Measurements from ENCODE around the gene OTOF.

Gene OTOF

GRCh38 chr2:26461601-26462023, 16.3 kb downstream of the OTOF start:
- Histone ChIP-seq H3K79me1 (ENCODE audit: low read length) (no peaks in the 10 kb centered on the region), H2BK15ac (replicated peaks; ENCODE audit: low read depth) (no peak overlapping the region), H2BK120ac (ENCODE audit: low read depth, low read length) (no peak overlapping the region), H3K4me1 (ENCODE audit: control insufficient read depth, low read depth, low read length) (peaks cover 2% of the 10 kb centered on the region), H3K79me2 (ENCODE audit: control insufficient read depth, insufficient read depth, low read length) (no peaks in the 10 kb centered on the region), H3K4me2 (ENCODE audit: low read length) (no peak overlapping the region), H3K18ac (ENCODE audit: low read length) (no peak overlapping the region), H2AK5ac (ENCODE audit: low read length) (no peak overlapping the region), H3K56ac (ENCODE audit: low read length) (no peak overlapping the region), H3K9ac (ENCODE audit: low read length) (no peak overlapping the region), H3K36me3 (ENCODE audit: control insufficient read depth, insufficient read depth, low read length) (no peaks in the 10 kb centered on the region), H3K4ac (ENCODE audit: low read depth, low read length) (no peak overlapping the region), H3K27ac (ENCODE audit: low read depth, low read length) (no peak overlapping the region), H2BK5ac (ENCODE audit: low read length) (no peak overlapping the region), H3K27me3 (ENCODE audit: insufficient read depth, low read length, poor library complexity) (no peaks in the 10 kb centered on the region), H3K23ac (ENCODE audit: low read length) (no peak overlapping the region), H3K4me3 (ENCODE audit: low read length) (no peak overlapping the region), H4K5ac (ENCODE audit: low read length) (no peak overlapping the region), H4K8ac (ENCODE audit: low read depth, low read length) (no peak overlapping the region)
- DNase-seq, result no peak
- WGBS (ENCODE audit: extremely low coverage, insufficient coverage, low lambda C conversion rate), result no CpG with 5 or more reads among the region's 19 CpGs

GRCh38 chr2:26460613-26461031, 17.3 kb downstream of the OTOF start:
- WGBS (ENCODE audit: extremely low coverage, insufficient coverage, low lambda C conversion rate), result no CpG with 5 or more reads among the region's 19 CpGs

GRCh38 chr2:26459991-26460612, 17.8 kb downstream of the OTOF start:
- Histone ChIP-seq H3K4me3 (ENCODE audit: low read length) (no peak overlapping the region), H3K36me3 (ENCODE audit: control insufficient read depth, insufficient read depth, low read length) (no peaks in the 10 kb centered on the region), H3K79me1 (ENCODE audit: low read length) (no peaks in the 10 kb centered on the region), H2BK120ac (ENCODE audit: low read depth, low read length) (no peak overlapping the region), H3K4me2 (ENCODE audit: low read length) (no peak overlapping the region), H4K5ac (ENCODE audit: low read length) (no peak overlapping the region), H3K79me2 (ENCODE audit: control insufficient read depth, insufficient read depth, low read length) (no peaks in the 10 kb centered on the region), H3K4ac (ENCODE audit: low read depth, low read length) (no peak overlapping the region), H3K56ac (ENCODE audit: low read length) (no peak overlapping the region), H3K27ac (ENCODE audit: low read depth, low read length) (no peak overlapping the region), H3K23ac (ENCODE audit: low read length) (no peak overlapping the region), H2BK15ac (replicated peaks; ENCODE audit: low read depth) (no peak overlapping the region), H3K18ac (ENCODE audit: low read length) (no peak overlapping the region), H3K4me1 (ENCODE audit: control insufficient read depth, low read depth, low read length) (peaks cover 2% of the 10 kb centered on the region), H4K8ac (ENCODE audit: low read depth, low read length) (no peak overlapping the region), H3K9ac (ENCODE audit: low read length) (no peak overlapping the region), H2BK5ac (ENCODE audit: low read length) (no peak overlapping the region), H3K27me3 (ENCODE audit: insufficient read depth, low read length, poor library complexity) (no peaks in the 10 kb centered on the region), H2AK5ac (ENCODE audit: low read length) (no peak overlapping the region)
- WGBS (ENCODE audit: extremely low coverage, insufficient coverage, low lambda C conversion rate), result no CpG with 5 or more reads among the region's 15 CpGs
- peak; percentile 51 for DNase-seq

More at GRCh38 chr2:26460613-26461031, 17.3 kb downstream of the OTOF start:
- Histone ChIP-seq H3K36me3 (ENCODE audit: control insufficient read depth, insufficient read depth, low read length) (no peaks in the 10 kb centered on the region), H3K79me1 (ENCODE audit: low read length) (no peaks in the 10 kb centered on the region), H3K4ac (ENCODE audit: low read depth, low read length) (no peak overlapping the region), H2BK5ac (ENCODE audit: low read length) (no peak overlapping the region), H4K8ac (ENCODE audit: low read depth, low read length) (no peak overlapping the region), H3K4me2 (ENCODE audit: low read length) (no peak overlapping the region), H3K4me3 (ENCODE audit: low read length) (no peak overlapping the region), H2BK120ac (ENCODE audit: low read depth, low read length) (no peak overlapping the region), H3K56ac (ENCODE audit: low read length) (no peak overlapping the region), H3K18ac (ENCODE audit: low read length) (no peak overlapping the region), H3K4me1 (ENCODE audit: control insufficient read depth, low read depth, low read length) (peaks cover 2% of the 10 kb centered on the region), H3K27ac (ENCODE audit: low read depth, low read length) (no peak overlapping the region), H3K9ac (ENCODE audit: low read length) (no peak overlapping the region), H2BK15ac (replicated peaks; ENCODE audit: low read depth) (no peak overlapping the region), H2AK5ac (ENCODE audit: low read length) (no peak overlapping the region), H3K79me2 (ENCODE audit: control insufficient read depth, insufficient read depth, low read length) (no peaks in the 10 kb centered on the region), H3K23ac (ENCODE audit: low read length) (no peak overlapping the region), H3K27me3 (ENCODE audit: insufficient read depth, low read length, poor library complexity) (no peaks in the 10 kb centered on the region), H4K5ac (ENCODE audit: low read length) (no peak overlapping the region)
- DNase-seq, result no peak

- H3K4me3 ChIP-seq (ENCODE audit: low read length), result no peak overlapping the region
- H2BK15ac ChIP-seq (replicated peaks; ENCODE audit: low read depth), result no peak overlapping the region
- H4K5ac ChIP-seq (ENCODE audit: low read length), result no peak overlapping the region
- no peaks in the 10 kb centered on the region for H3K36me3 ChIP-seq (ENCODE audit: control insufficient read depth, insufficient read depth, low read length)
- no peaks in the 10 kb centered on the region for H3K79me2 ChIP-seq (ENCODE audit: control insufficient read depth, insufficient read depth, low read length)
- no peak overlapping the region for H3K4ac ChIP-seq (ENCODE audit: low read depth, low read length)
- no peak for DNase-seq
- H3K18ac ChIP-seq (ENCODE audit: low read length), result no peak overlapping the region
- no peak overlapping the region for H2BK120ac ChIP-seq (ENCODE audit: low read depth, low read length)
- H2AK5ac ChIP-seq (ENCODE audit: low read length), result no peak overlapping the region
- no peak overlapping the region for H3K23ac ChIP-seq (ENCODE audit: low read length)
- no peak overlapping the region for H2BK5ac ChIP-seq (ENCODE audit: low read length)
- H3K56ac ChIP-seq (ENCODE audit: low read length), result no peak overlapping the region
- H3K79me1 ChIP-seq (ENCODE audit: low read length), result no peaks in the 10 kb centered on the region
- no peak overlapping the region for H3K27ac ChIP-seq (ENCODE audit: low read depth, low read length)
- no peak overlapping the region for H3K4me2 ChIP-seq (ENCODE audit: low read length)
- H4K8ac ChIP-seq (ENCODE audit: low read depth, low read length), result no peak overlapping the region
- no peak overlapping the region for H3K9ac ChIP-seq (ENCODE audit: low read length)
- no CpG with 5 or more reads among the region's 14 CpGs for WGBS (ENCODE audit: extremely low coverage, insufficient coverage, low lambda C conversion rate)
- H3K27me3 ChIP-seq (ENCODE audit: insufficient read depth, low read length, poor library complexity), result no peaks in the 10 kb centered on the region
- peaks cover 2% of the 10 kb centered on the region for H3K4me1 ChIP-seq (ENCODE audit: control insufficient read depth, low read depth, low read length)
Observed at GRCh38 chr2:26458365-26459042, 19.4 kb downstream of the OTOF start.

- no peaks in the 10 kb centered on the region for H3K27me3 ChIP-seq (ENCODE audit: insufficient read depth, low read length, poor library complexity)
- no peak overlapping the region for H4K8ac ChIP-seq (ENCODE audit: low read depth, low read length)
- no peak for DNase-seq
- no peak overlapping the region for H2AK5ac ChIP-seq (ENCODE audit: low read length)
- no peak overlapping the region for H3K4me3 ChIP-seq (ENCODE audit: low read length)
- no CpG with 5 or more reads among the region's 19 CpGs for WGBS (ENCODE audit: extremely low coverage, insufficient coverage, low lambda C conversion rate)
- H3K4me1 ChIP-seq (ENCODE audit: control insufficient read depth, low read depth, low read length), result no peaks in the 10 kb centered on the region
- no peak overlapping the region for H2BK5ac ChIP-seq (ENCODE audit: low read length)
- H3K4me2 ChIP-seq (ENCODE audit: low read length), result no peak overlapping the region
- H3K27ac ChIP-seq (ENCODE audit: low read depth, low read length), result no peak overlapping the region
- no peak overlapping the region for H4K5ac ChIP-seq (ENCODE audit: low read length)
- H2BK15ac ChIP-seq (replicated peaks; ENCODE audit: low read depth), result no peak overlapping the region
- H3K4ac ChIP-seq (ENCODE audit: low read depth, low read length), result no peak overlapping the region
- no peak overlapping the region for H3K23ac ChIP-seq (ENCODE audit: low read length)
- no peak overlapping the region for H3K9ac ChIP-seq (ENCODE audit: low read length)
- H3K36me3 ChIP-seq (ENCODE audit: control insufficient read depth, insufficient read depth, low read length), result no peaks in the 10 kb centered on the region
- no peaks in the 10 kb centered on the region for H3K79me2 ChIP-seq (ENCODE audit: control insufficient read depth, insufficient read depth, low read length)
- no peak overlapping the region for H3K56ac ChIP-seq (ENCODE audit: low read length)
- H3K18ac ChIP-seq (ENCODE audit: low read length), result no peak overlapping the region
- no peak overlapping the region for H2BK120ac ChIP-seq (ENCODE audit: low read depth, low read length)
- no peaks in the 10 kb centered on the region for H3K79me1 ChIP-seq (ENCODE audit: low read length)
Observed at GRCh38 chr2:26457695-26458364, 20.1 kb downstream of the OTOF start.

Data from mesendoderm (in vitro differentiated cells).